ENCODE data around the gene KCNH8.

Gene KCNH8

GRCh38 chr3:19399356-19399755 lies 251.0 kb downstream of the KCNH8 start:
- no peak overlapping the region for H3K4me3 ChIP-seq (ENCODE audit: low read depth, low read length)
- no peak for DNase-seq (ENCODE audit: low read depth)
- no peak for TF ChIP-seq MYC (IDR thresholded peaks at IDR 0.05; ENCODE audit: low read depth, low read length)
- TF ChIP-seq POLR2A (IDR thresholded peaks at IDR 0.05; ENCODE audit: extremely low read depth, insufficient read length), result no peak
- TF ChIP-seq MAX (IDR thresholded peaks at IDR 0.05; ENCODE audit: low read depth, low read length), result no peak
- TF ChIP-seq CTCF (IDR thresholded peaks at IDR 0.05; ENCODE audit: low read depth, low read length), result no peak

GRCh38 chr3:19399836-19400235 lies 251.5 kb downstream of the KCNH8 start:
- no peak for DNase-seq (ENCODE audit: low read depth)
- no peak overlapping the region for H3K4me3 ChIP-seq (ENCODE audit: low read depth, low read length)
- TF ChIP-seq CTCF (IDR thresholded peaks at IDR 0.05; ENCODE audit: low read depth, low read length) (no peak), POLR2A (IDR thresholded peaks at IDR 0.05; ENCODE audit: extremely low read depth, insufficient read length) (no peak), MAX (IDR thresholded peaks at IDR 0.05; ENCODE audit: low read depth, low read length) (no peak), MYC (IDR thresholded peaks at IDR 0.05; ENCODE audit: low read depth, low read length) (no peak)

- TF ChIP-seq MYC (IDR thresholded peaks at IDR 0.05; ENCODE audit: low read depth, low read length), result no peak
- TF ChIP-seq MAX (IDR thresholded peaks at IDR 0.05; ENCODE audit: low read depth, low read length), result no peak
- TF ChIP-seq CTCF (IDR thresholded peaks at IDR 0.05; ENCODE audit: low read depth, low read length), result no peak
- TF ChIP-seq POLR2A (IDR thresholded peaks at IDR 0.05; ENCODE audit: extremely low read depth, insufficient read length), result no peak
- DNase-seq (ENCODE audit: low read depth), result no peak
- no peak overlapping the region for H3K4me3 ChIP-seq (ENCODE audit: low read depth, low read length)
Measured at GRCh38 chr3:19420159-19420558, 271.8 kb downstream of the KCNH8 start.

- H3K4me3 ChIP-seq (ENCODE audit: low read depth, low read length), result no peak overlapping the region
- no peak for DNase-seq (ENCODE audit: low read depth)
- TF ChIP-seq CTCF (IDR thresholded peaks at IDR 0.05; ENCODE audit: low read depth, low read length) (no peak), POLR2A (IDR thresholded peaks at IDR 0.05; ENCODE audit: extremely low read depth, insufficient read length) (no peak), MYC (IDR thresholded peaks at IDR 0.05; ENCODE audit: low read depth, low read length) (no peak), MAX (IDR thresholded peaks at IDR 0.05; ENCODE audit: low read depth, low read length) (no peak)
Measured at GRCh38 chr3:19425825-19426224, 277.5 kb downstream of the KCNH8 start.

- TF ChIP-seq MAX (IDR thresholded peaks at IDR 0.05; ENCODE audit: low read depth, low read length), result no peak
- no peak for TF ChIP-seq CTCF (IDR thresholded peaks at IDR 0.05; ENCODE audit: low read depth, low read length)
- no peak for TF ChIP-seq POLR2A (IDR thresholded peaks at IDR 0.05; ENCODE audit: extremely low read depth, insufficient read length)
- no peak for TF ChIP-seq MYC (IDR thresholded peaks at IDR 0.05; ENCODE audit: low read depth, low read length)
- H3K4me3 ChIP-seq (ENCODE audit: low read depth, low read length), result no peak overlapping the region
- no peak for DNase-seq (ENCODE audit: low read depth)
Measured at GRCh38 chr3:19427422-19428149, 279.3 kb downstream of the KCNH8 start.
